Fibroblast of pulmonary artery (primary cell): Measurements from ENCODE around the gene GM2A.

Experiments used
- DNase-seq: peaks from one replicate; pipeline ENCODE4 v3.0.0-alpha.2; 2010; ENCODE audit warnings: low read depth
- H3K4me3 ChIP-seq: replicated peaks from 2 replicates; pipeline ENCODE4 v1.5.1; 2011; ENCODE audit warnings: low read depth, mild to moderate bottlenecking, control low read depth, low read length, moderate library complexity
- TF ChIP-seq, protein P1 (sequence below): IDR thresholded peaks from 2 replicates; pipeline ENCODE4 v1.5.1; 2011; ENCODE audit warnings: mild to moderate bottlenecking, control low read depth, low read length, inconsistent platforms; ENCODE audit errors: missing control alignments

Gene GM2A

DNA sequence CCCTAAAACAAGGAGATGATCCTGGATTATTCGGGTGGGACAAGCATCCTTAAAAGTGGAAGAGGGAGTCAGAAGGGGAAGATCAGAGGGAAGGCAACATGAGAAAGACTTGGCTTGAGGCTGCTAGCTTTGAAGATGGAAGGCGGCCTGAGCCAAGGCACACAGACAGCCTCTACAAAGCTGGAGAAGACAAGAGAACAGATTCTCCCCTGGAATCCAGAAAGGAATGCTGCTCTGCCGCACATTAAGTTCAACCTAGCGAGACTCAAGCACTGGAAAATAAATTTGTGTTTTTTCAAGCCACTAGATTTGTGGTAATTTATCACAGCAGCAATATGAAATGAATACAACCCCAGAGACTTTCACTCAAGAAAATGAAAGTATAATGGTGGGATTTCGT lies 32.7 kb downstream of the GM2A start:
- no peak for DNase-seq
- H3K4me3 ChIP-seq: no peak overlapping the region
- TF ChIP-seq, protein P1, sequence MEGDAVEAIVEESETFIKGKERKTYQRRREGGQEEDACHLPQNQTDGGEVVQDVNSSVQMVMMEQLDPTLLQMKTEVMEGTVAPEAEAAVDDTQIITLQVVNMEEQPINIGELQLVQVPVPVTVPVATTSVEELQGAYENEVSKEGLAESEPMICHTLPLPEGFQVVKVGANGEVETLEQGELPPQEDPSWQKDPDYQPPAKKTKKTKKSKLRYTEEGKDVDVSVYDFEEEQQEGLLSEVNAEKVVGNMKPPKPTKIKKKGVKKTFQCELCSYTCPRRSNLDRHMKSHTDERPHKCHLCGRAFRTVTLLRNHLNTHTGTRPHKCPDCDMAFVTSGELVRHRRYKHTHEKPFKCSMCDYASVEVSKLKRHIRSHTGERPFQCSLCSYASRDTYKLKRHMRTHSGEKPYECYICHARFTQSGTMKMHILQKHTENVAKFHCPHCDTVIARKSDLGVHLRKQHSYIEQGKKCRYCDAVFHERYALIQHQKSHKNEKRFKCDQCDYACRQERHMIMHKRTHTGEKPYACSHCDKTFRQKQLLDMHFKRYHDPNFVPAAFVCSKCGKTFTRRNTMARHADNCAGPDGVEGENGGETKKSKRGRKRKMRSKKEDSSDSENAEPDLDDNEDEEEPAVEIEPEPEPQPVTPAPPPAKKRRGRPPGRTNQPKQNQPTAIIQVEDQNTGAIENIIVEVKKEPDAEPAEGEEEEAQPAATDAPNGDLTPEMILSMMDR: no peak

DNA sequence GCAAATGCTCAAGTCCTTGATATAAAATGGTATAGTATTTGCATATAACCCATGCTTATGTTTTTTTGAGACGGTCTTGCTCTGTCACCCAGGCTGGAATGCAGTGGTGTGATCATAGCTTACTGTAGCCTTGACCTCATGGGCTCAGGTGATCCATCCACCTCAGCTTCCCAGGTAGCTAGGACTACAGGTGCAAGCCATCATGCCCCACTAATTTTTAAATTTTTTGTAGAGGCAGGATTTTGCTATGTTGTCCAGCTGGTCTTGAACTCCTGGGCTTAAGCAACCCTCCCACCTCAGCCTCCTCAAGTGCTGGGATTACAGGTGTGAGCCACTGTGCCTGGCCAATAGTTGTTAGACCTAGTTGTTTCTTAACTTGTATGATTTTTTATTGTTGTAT lies 33.3 kb downstream of the GM2A start:
- H3K4me3 ChIP-seq: no peak overlapping the region
- DNase-seq: no peak
- TF ChIP-seq, protein P1: no peak

DNA sequence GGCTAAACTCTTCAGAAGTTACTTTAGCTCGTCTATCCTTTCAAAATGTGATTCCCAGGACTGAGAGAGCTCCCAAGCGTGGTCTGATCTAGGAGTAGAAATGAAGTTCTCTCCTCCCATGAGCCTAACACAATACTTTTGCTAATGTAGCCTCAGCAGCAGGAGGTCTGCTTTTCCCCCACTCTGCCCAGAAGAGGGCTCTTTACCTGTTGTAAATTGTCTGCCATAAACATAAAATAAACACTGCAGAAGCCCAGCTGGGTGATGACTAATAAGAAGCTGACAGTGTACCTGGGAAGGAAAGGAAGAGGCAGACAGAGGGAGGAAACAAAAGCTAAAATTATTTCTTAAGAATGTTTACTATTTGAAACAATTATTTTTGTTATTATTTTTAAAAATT lies 35.2 kb downstream of the GM2A start:
- no peak overlapping the region for H3K4me3 ChIP-seq
- DNase-seq: no peak
- TF ChIP-seq, protein P1: no peak

DNA sequence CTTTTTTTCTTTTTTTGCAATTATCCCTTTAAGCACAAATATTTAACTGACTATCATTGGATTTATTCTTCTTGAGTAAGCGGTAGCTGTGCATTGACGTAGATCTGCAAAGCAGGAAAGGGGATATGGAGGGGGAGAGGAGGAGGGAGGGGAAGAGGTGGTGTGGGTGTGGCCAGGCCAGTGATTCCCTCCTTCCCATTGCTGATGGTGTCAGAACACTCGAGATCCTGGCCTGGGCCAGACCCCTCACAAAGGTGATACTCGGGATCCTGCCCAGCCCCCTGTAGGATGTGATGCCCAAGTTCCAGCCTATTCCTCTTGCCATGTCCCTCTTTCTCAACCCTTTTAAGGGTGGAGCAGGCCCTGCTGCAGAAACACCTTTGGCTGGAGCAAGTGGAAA lies 40.6 kb downstream of the GM2A start:
- no peak overlapping the region for H3K4me3 ChIP-seq
- DNase-seq: no peak
- TF ChIP-seq, protein P1: no peak

DNA sequence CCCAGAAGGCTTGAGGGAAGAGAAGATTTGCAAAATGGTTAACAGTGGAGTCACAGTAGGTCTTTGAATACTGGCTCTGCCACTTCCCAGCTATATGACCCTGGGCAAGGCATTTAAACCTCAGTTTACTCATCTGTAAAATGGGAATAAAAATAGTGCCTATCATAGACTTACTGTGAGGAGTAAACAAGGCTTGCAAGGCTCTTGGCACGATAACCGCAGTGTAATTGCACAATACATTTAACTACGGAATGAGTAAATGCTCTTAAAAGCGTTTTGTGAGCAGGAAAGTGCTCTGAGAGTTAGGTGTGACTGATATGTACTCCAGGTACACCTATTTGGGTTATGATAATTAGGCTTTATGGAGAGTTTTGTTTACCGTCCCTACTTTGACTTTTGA lies 42.2 kb downstream of the GM2A start:
- TF ChIP-seq, protein P1: no peak
- H3K4me3 ChIP-seq: no peak overlapping the region
- DNase-seq: peak; percentile 22

DNA sequence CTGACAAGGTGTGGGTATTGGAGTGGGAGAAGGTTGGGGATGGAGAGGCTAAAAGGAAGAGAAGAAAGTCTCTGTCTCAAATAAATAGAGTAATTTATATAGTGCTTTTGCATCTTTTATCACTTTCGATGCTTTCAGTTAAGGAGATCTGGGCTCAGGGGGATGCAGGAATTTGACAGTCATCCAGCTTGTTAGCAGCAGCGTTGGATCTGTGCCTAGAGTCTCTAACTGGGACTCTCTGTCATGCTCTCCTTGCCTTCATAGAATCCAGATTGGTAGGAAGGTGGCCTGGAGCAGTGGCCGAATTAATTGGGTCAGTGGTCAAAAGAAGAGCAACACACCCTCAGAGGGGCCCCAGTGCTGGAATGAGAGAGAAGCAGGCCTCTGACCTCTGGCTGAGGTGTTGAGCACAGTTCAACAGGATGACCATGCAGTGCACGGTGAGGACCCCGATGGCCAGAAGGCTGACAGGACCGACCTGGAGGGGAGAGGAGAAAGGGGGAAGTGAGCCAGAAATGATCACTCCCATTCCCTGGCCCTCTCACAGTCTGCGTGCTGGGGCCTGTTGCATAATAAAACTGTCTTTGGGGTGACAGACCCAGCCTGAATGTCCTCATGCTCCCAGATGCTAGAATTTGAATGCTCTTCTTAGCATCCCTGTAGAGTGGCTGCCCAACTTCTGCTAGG lies 42.9 kb downstream of the GM2A start:
- TF ChIP-seq, protein P1: no peak
- DNase-seq: no peak
- no peak overlapping the region for H3K4me3 ChIP-seq

DNA sequence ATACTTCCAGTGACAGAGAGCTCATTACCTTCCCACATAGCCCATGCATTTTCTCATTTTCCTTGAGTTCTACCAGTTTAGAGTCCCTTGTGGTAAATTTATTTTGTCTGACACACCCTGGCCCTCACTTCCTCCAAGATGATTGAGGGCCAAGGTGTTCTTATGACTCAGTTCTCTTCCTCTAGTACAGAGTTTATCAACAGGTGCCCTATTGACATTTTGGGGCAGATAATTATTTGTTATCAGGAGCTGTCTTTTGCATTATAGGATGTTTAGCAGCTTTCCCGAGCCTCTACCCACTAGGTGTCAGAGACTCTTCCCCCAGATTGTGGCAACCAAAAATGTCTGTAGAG lies 43.5 kb downstream of the GM2A start:
- H3K4me3 ChIP-seq: no peak overlapping the region
- no peak for DNase-seq
- TF ChIP-seq, protein P1: no peak
